HepG2 (cell line): ENCODE results near the gene TTC31. TPM values are rescaled to one million over a fixed set of nuclear protein-coding genes. Genes with fewer than 3 reads are reported as not detected.

Source experiments
- ARID4A ChIP-seq: sonication (generic); formaldehyde crosslinking; IDR thresholded peaks from 2 replicates; pipeline ENCODE4 v1.5.0; 2020; ENCODE audit warnings: mild to moderate bottlenecking, missing genetic modification reagents, borderline replicate concordance
- ATF5 ChIP-seq: sonication (generic); formaldehyde crosslinking; IDR thresholded peaks from 2 replicates; pipeline ENCODE4 v1.4.0; 2020; ENCODE audit warnings: mild to moderate bottlenecking, low read depth, missing genetic modification reagents
- CEBPZ ChIP-seq: IDR thresholded peaks from 2 replicates; pipeline ENCODE4 v1.6.1; 2012; ENCODE audit warnings: low read length, improper control_type of control experiment
- CREBL2 ChIP-seq: sonication (generic); formaldehyde crosslinking; IDR thresholded peaks from 2 replicates; pipeline ENCODE4 v1.8.1; 2023; ENCODE audit warnings: missing genetic modification reagents, mild to moderate bottlenecking, borderline replicate concordance
- DDIT3 ChIP-seq: sonication (generic); formaldehyde crosslinking; IDR thresholded peaks from 2 replicates; pipeline ENCODE4 v1.4.0; 2020; ENCODE audit warnings: mild to moderate bottlenecking, missing genetic modification reagents
- ELF3 ChIP-seq: IDR thresholded peaks from 2 replicates; pipeline ENCODE4 v1.6.1; 2016; ENCODE audit warnings: missing genetic modification reagents, missing compliant biosample characterization
- FOXA1 ChIP-seq, 2 experiments: fragments of 450-650 bp in 1 of 2; sonication (generic) in 1 of 2; formaldehyde crosslinking in 1 of 2; IDR thresholded peaks; 2 replicates each; pipeline versions ENCODE4 v1.4.0 to v1.6.1; 2016 to 2020; ENCODE audit warnings: missing genetic modification reagents in 1 of 2
- FOXJ3 ChIP-seq: sonication (generic); formaldehyde crosslinking; IDR thresholded peaks from 2 replicates; pipeline ENCODE4 v1.4.0; 2020; ENCODE audit warnings: missing genetic modification reagents, mild to moderate bottlenecking, borderline replicate concordance
- GPBP1L1 ChIP-seq: sonication (generic); formaldehyde crosslinking; IDR thresholded peaks from 2 replicates; pipeline ENCODE4 v1.5.0; 2020; ENCODE audit warnings: mild to moderate bottlenecking, missing genetic modification reagents
- SAP130 ChIP-seq: IDR thresholded peaks from 2 replicates; pipeline ENCODE4 v1.6.1; 2016; ENCODE audit warnings: low read depth
- SMAD3 ChIP-seq: sonication (generic); formaldehyde crosslinking; IDR thresholded peaks from 2 replicates; pipeline ENCODE4 v1.4.0; 2020; ENCODE audit warnings: missing genetic modification reagents
- SRY ChIP-seq: sonication (generic); formaldehyde crosslinking; IDR thresholded peaks from 2 replicates; pipeline ENCODE4 v1.8.0; 2022; ENCODE audit warnings: mild to moderate bottlenecking, missing genetic modification reagents
- TBX2 ChIP-seq: sonication (generic); formaldehyde crosslinking; IDR thresholded peaks from 2 replicates; pipeline ENCODE4 v1.5.0; 2020; ENCODE audit warnings: missing genetic modification reagents, mild to moderate bottlenecking, borderline replicate concordance
- ZBTB43 ChIP-seq: sonication (generic); formaldehyde crosslinking; conservative IDR thresholded peaks from 2 replicates; pipeline ENCODE4 v1.4.0; 2020; ENCODE audit warnings: missing genetic modification reagents
- ZNF589 ChIP-seq: sonication (generic); formaldehyde crosslinking; conservative IDR thresholded peaks from 2 replicates; pipeline ENCODE4 v1.8.0; 2022; ENCODE audit warnings: mild to moderate bottlenecking, moderate library complexity, missing genetic modification reagents
- polyA plus RNA-seq, 8 experiments: library from polyadenylated mRNA; depleted of rRNA in 3 of 8; stranded (reverse) in 7 of 8; unstranded in 1 of 8; fragments of >200 nt; fragmentation: Illumina TruSeq in 4 of 8; extraction: Trizol in 4 of 8; gene quantifications; 2 replicates each; pipeline versions ENCODE4 v1.2.1 to v1.2.3, GENCODE V29; 2011 to 2016; ENCODE audit warnings: low read depth in 4 of 8, missing spikeins in 1 of 8, mixed read lengths in 1 of 8; ENCODE audit not compliant: insufficient read depth in 1 of 8
- total RNA-seq, 5 experiments: library from RNA; depleted of rRNA; stranded (reverse); fragments of >200 nt; fragmentation: Illumina TruSeq; extraction: Trizol; gene quantifications; 2 replicates each; pipeline ENCODE4 v1.2.3, GENCODE V29; 2016; ENCODE audit warnings: low read depth in 1 of 5

Gene TTC31
- total and polyA plus RNA-seq, 2 of the 13 experiments (the other 11 are each of a cell fraction or from before 2014, with no cell fraction given), result 28.3 to 39.5 TPM

GRCh38 chr2:74525717-74526648, 43.1 kb downstream of the TTC31 start, which contains the start of gene DQX1 (continued):
- TF ChIP-seq GPBP1L1 (no peak), SMAD3 (CRISPR knock-in tag) (0 out of 2 replicates have a peak, but pooled peaks have one; percentile 31), ZNF589 (CRISPR knock-in tag) (no peak; the same call in 1 of the 2 replicates), DDIT3 (no peak), ARID4A (CRISPR knock-in tag) (peak; percentile 71; the same call in 1 of the 2 replicates), ELF3 (peak; percentile 75; the same call in 1 of the 2 replicates), SAP130 (peak; percentile 98), CREBL2 (CRISPR knock-in tag) (no peak), ATF5 (no peak), CEBPZ (no peak), FOXJ3 (no peak), TBX2 (CRISPR knock-in tag) (peak; percentile 91), FOXA1 (IDR thresholded peaks at IDR 0.05) (no peak), FOXA1 (CRISPR knock-in tag; IDR thresholded peaks at IDR 0.05) (peak; percentile 44), ZBTB43 (no peak; the same call in 1 of the 2 replicates), SRY (CRISPR knock-in tag) (no peak)
